Natural killer cell (primary cell): ENCODE results near the gene CPA1. TPM values are rescaled to one million over a fixed set of nuclear protein-coding genes. Genes with fewer than 3 reads are reported as not detected.

ENCODE experiments used
- ATAC-seq, 3 donors: fragments of 150-1000 bp in 2 of 3; fragments of 200-7000 bp in 1 of 3; cut with Tn5 transposase; 1 replicate in 1 of 3; 2 replicates in 2 of 3; pipeline ENCODE4 v1.10.0; 2021; ENCODE audit warnings: mild to moderate bottlenecking in 2 of 3, moderate library complexity in 2 of 3
- DNase-seq, 2 donors: peaks; one replicate each; pipeline versions ENCODE4 v3.0.0 to v3.0.0-alpha.2; 2013 to 2021; ENCODE audit warnings: mixed read lengths in 1 of 2
- H3K27ac ChIP-seq: one replicate; pipeline ENCODE4 v1.5.1; 2013; ENCODE audit warnings: mild to moderate bottlenecking, low read length
- H3K27me3 ChIP-seq: one replicate; pipeline ENCODE4 v1.6.1; 2013; ENCODE audit warnings: low read length; ENCODE audit not compliant: control insufficient read depth, insufficient read depth
- H3K36me3 ChIP-seq: one replicate; pipeline ENCODE4 v1.6.1; 2013; ENCODE audit warnings: low read length; ENCODE audit not compliant: control insufficient read depth, insufficient read depth
- H3K4me1 ChIP-seq: one replicate; pipeline ENCODE4 v1.6.1; 2013; ENCODE audit warnings: low read length; ENCODE audit not compliant: control insufficient read depth, insufficient read depth
- H3K4me3 ChIP-seq: one replicate; pipeline ENCODE4 v1.5.1; 2013; ENCODE audit warnings: low read length
- H3K9me3 ChIP-seq: one replicate; pipeline ENCODE4 v1.6.1; 2013; ENCODE audit warnings: low read length; ENCODE audit not compliant: control insufficient read depth, insufficient read depth
- H3K27ac Mint-ChIP-seq, 2 donors: one replicate each; pipeline ENCODE4 v1.8.0; 2022; ENCODE audit warnings: mild to moderate bottlenecking in 2 of 2, mixed read lengths in 2 of 2, moderate library complexity in 1 of 2
- H3K27me3 Mint-ChIP-seq, 2 donors: one replicate each; pipeline ENCODE4 v1.8.0; 2022; ENCODE audit warnings: low read depth in 2 of 2, mixed read lengths in 2 of 2
- H3K36me3 Mint-ChIP-seq: one replicate; pipeline ENCODE4 v1.8.0; 2022; ENCODE audit warnings: mixed read lengths
- H3K4me1 Mint-ChIP-seq, 2 donors: one replicate each; pipeline ENCODE4 v1.8.0; 2022; ENCODE audit warnings: mixed read lengths in 2 of 2
- H3K4me3 Mint-ChIP-seq: one replicate; pipeline ENCODE4 v1.8.0; 2022; ENCODE audit warnings: mild to moderate bottlenecking, moderate library complexity, mixed read lengths
- H3K9me3 Mint-ChIP-seq, 2 donors: one replicate each; pipeline ENCODE4 v1.8.0; 2022; ENCODE audit warnings: mixed read lengths in 2 of 2
- WGBS: methylation state at CpG from one replicate; pipeline ENCODE4 v1.1.7; 2013; ENCODE audit warnings: missing lambda C conversion rate; ENCODE audit not compliant: insufficient coverage; 5-methylcytosine and 5-hydroxymethylcytosine counted together
- intact Hi-C: fragments of 100-400 bp; cut with micrococcal nuclease; formaldehyde crosslinking; loops from one replicate; pipeline ENCODE4 v1.14.2; 2022
- total RNA-seq, 4 donors: library from RNA; stranded (reverse); fragments of 120-200 nt in 1 of 4; gene quantifications; one replicate each; pipeline versions ENCODE4 v1.2.3 to v1.2.4, GENCODE V29; 2013 to 2022
- TF ChIP-seq, protein P1 (sequence below): fragments of 200-600 bp; IDR thresholded peaks from one replicate; pipeline ENCODE4 v1.8.0; 2022; ENCODE audit warnings: antibody characterized with exemption

CPA1 gene
- total RNA-seq, 3 donors from 2014 or later (not counting 1 experiment from before 2014, with no cell fraction given) = not detected

DNA sequence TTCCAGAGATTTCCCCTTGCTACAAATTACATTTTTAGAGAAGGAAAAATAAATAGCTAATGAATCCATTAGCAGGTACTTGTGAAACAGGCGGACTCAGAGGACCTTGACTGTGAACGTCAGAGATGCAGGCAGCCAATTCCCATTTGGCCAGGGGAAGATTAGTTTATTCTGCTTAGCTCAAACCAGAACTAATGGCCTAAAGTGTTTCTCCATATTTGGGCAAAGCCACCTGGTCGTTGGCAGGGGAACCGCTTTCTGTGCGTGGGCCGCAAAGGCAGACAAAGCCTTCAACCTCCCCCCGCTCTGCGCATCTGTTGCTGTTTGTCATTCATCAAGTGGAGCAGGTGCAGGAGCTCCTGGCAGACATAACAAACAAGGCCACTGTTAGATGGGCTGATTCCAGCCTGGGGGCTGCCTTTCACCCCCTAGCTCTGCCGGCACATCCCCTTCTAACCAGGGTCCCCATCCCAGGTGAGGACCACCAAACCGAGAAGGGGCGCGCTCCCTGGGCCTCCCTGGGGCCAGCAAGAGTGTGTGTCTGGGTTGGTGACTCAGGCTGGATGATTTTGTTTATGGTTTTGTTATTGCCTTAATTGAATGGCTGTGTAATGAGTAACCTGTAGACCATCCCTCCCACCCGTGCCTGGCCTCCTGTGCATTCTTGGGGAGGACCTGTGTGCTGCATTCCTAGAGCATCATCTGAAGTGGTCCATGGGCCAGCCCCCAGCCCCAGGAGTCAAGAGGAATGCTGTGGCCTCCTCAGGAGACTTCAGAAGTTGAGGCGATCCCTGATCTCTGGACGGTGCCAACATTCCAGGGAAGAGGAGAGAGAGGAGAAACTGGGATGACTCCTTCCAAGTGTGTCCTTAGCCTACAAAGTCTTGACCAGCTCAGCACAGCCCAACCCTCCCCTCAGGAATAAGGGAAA lies 14.5 kb upstream of the CPA1 start:
- Histone ChIP-seq H3K9me3 (no peaks in the 10 kb centered on the region), H3K4me3 (no peak overlapping the region), H3K4me1 (no peaks in the 10 kb centered on the region), H3K36me3 (no peaks in the 10 kb centered on the region), H3K27me3 (no peaks in the 10 kb centered on the region), H3K27ac (no peak overlapping the region)
- TF ChIP-seq, protein P1, sequence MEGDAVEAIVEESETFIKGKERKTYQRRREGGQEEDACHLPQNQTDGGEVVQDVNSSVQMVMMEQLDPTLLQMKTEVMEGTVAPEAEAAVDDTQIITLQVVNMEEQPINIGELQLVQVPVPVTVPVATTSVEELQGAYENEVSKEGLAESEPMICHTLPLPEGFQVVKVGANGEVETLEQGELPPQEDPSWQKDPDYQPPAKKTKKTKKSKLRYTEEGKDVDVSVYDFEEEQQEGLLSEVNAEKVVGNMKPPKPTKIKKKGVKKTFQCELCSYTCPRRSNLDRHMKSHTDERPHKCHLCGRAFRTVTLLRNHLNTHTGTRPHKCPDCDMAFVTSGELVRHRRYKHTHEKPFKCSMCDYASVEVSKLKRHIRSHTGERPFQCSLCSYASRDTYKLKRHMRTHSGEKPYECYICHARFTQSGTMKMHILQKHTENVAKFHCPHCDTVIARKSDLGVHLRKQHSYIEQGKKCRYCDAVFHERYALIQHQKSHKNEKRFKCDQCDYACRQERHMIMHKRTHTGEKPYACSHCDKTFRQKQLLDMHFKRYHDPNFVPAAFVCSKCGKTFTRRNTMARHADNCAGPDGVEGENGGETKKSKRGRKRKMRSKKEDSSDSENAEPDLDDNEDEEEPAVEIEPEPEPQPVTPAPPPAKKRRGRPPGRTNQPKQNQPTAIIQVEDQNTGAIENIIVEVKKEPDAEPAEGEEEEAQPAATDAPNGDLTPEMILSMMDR = no peak
- Mint-ChIP-seq H3K9me3 (no peaks in the 10 kb centered on the region), H3K27ac (no peak overlapping the region), H3K36me3 (no peaks in the 10 kb centered on the region), H3K4me3 (no peak overlapping the region), H3K4me1 (peaks cover 0 to 13% of the 10 kb centered on the region in 2 donors), H3K27me3 (no peaks in the 10 kb centered on the region)
- 81% methylated on average over 10 of the region's 15 CpGs for WGBS
- intact Hi-C loops = no loop called here
- no peak for ATAC-seq
- DNase-seq = peak in 1 of 2 donors; percentile 41

DNA sequence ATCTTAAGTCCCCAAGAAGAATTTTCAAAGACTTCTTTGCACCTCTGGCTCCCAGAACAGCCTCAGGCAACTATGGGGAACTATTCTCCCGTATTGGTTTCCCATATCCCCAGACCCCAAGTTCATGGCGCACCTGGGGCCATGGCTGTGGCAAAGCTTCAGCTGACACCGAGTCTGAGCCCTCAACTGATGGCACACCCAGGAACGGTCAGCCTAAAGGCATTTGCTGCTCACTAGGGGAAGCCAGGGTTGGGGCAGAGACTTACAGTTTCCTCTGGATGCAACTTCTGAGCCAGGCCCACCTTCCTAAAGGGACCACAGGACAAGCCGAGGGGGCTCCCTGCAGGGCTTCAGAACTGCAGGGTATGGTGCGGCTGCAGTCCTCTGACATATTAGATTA lies 13.7 kb upstream of the CPA1 start:
- ATAC-seq (no peak), DNase-seq (no peak)
- Mint-ChIP-seq H3K9me3 (no peaks in the 10 kb centered on the region), H3K4me3 (no peak overlapping the region), H3K27ac (no peak overlapping the region), H3K27me3 (no peaks in the 10 kb centered on the region), H3K4me1 (peaks cover 0 to 13% of the 10 kb centered on the region in 2 donors), H3K36me3 (no peaks in the 10 kb centered on the region)
- H3K9me3 ChIP-seq = no peaks in the 10 kb centered on the region
- no peaks in the 10 kb centered on the region for H3K36me3 ChIP-seq
- WGBS = 91% methylated on average over 5 of the region's 6 CpGs
- H3K27me3 ChIP-seq = no peaks in the 10 kb centered on the region
- H3K4me3 ChIP-seq = no peak overlapping the region
- no peaks in the 10 kb centered on the region for H3K4me1 ChIP-seq
- intact Hi-C loops = no loop called here
- no peak overlapping the region for H3K27ac ChIP-seq
- TF ChIP-seq, protein P1 = no peak

DNA sequence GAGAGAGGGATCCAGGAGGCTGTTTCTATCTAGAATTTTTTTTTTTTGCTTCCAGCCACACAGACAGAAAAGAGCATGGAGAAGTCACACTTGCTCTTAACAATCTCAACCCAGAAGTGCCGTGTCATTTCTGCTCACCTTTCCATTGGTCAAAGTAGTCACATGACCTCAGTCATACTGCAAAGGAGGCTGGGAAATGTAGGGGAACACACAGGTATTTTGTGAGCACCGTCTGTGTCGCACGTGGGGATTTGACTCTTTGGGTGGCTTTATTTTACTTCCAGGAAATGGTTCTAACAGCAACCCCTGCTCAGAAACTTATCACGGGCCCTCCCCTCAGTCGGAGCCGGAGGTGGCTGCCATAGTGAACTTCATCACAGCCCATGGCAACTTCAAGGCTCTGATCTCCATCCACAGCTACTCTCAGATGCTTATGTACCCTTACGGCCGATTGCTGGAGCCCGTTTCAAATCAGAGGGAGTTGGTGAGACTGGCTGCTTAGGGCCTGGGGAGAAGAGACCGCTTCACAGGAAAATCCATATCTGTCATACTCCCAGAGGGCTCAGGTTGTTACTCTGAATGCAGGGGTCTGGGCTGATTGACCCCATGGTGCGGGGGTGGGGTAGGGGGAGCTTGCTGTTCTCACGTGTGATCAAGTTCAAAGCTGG lies 13.1 kb upstream of the CPA1 start:
- 87% methylated on average over 13 of the region's 13 CpGs for WGBS
- intact Hi-C loops = no loop called here
- H3K9me3 ChIP-seq = no peaks in the 10 kb centered on the region

More for the DNA sequence above, 13.1 kb upstream of the CPA1 start:
- no peak overlapping the region for H3K4me3 Mint-ChIP-seq
- no peaks in the 10 kb centered on the region for H3K27me3 ChIP-seq
- H3K36me3 Mint-ChIP-seq = no peaks in the 10 kb centered on the region
- H3K4me1 Mint-ChIP-seq = peaks cover 0 to 13% of the 10 kb centered on the region in 2 donors
- DNase-seq = peak in 1 of 2 donors; percentile 74
- H3K27ac ChIP-seq = no peak overlapping the region
- no peaks in the 10 kb centered on the region for H3K36me3 ChIP-seq
- no peak overlapping the region for H3K4me3 ChIP-seq
- H3K27me3 Mint-ChIP-seq = no peaks in the 10 kb centered on the region
- ATAC-seq = no peak
- TF ChIP-seq, protein P1 = no peak
- H3K9me3 Mint-ChIP-seq = no peaks in the 10 kb centered on the region
- H3K27ac Mint-ChIP-seq = no peak overlapping the region
- H3K4me1 ChIP-seq = no peaks in the 10 kb centered on the region
